Immature natural killer cell (primary cell): ENCODE data around the gene CDRT15. TPM values are rescaled to one million over a fixed set of nuclear protein-coding genes. Genes with fewer than 3 reads are reported as not detected.
"Not testable (repeated sequence)": the region's sequence is repeated elsewhere in the genome, so short reads cannot be mapped to it uniquely, and the experiment has no call there.

Experiments
- DNase-seq, 3 donors: peaks; one replicate each; pipeline ENCODE4 v3.0.0; 2022; ENCODE audit warnings: mixed read lengths in 1 of 3
- H3K27ac Mint-ChIP-seq, 6 donors: one replicate each; pipeline ENCODE4 v1.8.0; 2020; ENCODE audit warnings: mixed read lengths in 6 of 6, mild to moderate bottlenecking in 5 of 6, inconsistent platforms in 4 of 6, moderate library complexity in 3 of 6
- H3K27me3 Mint-ChIP-seq, 3 donors: one replicate each; pipeline ENCODE4 v1.8.0; 2020 to 2021; ENCODE audit warnings: low read depth in 3 of 3, mild to moderate bottlenecking in 3 of 3, mixed read lengths in 3 of 3, moderate library complexity in 3 of 3, inconsistent platforms in 1 of 3
- H3K36me3 Mint-ChIP-seq, 3 donors: one replicate each; pipeline ENCODE4 v1.8.0; 2020; ENCODE audit warnings: mixed read lengths in 3 of 3, inconsistent platforms in 2 of 3, mild to moderate bottlenecking in 2 of 3
- H3K4me1 Mint-ChIP-seq, 2 donors: one replicate each; pipeline ENCODE4 v1.8.0; 2020; ENCODE audit warnings: inconsistent platforms in 2 of 2, mild to moderate bottlenecking in 2 of 2, mixed read lengths in 2 of 2, moderate library complexity in 1 of 2
- H3K4me3 Mint-ChIP-seq, 5 donors: one replicate each; pipeline ENCODE4 v1.8.0; 2020; ENCODE audit warnings: mild to moderate bottlenecking in 5 of 5, mixed read lengths in 5 of 5, inconsistent platforms in 3 of 5, moderate library complexity in 3 of 5
- H3K9me3 Mint-ChIP-seq, 6 donors: one replicate each; pipeline ENCODE4 v1.8.0; 2020; ENCODE audit warnings: mild to moderate bottlenecking in 6 of 6, mixed read lengths in 6 of 6, inconsistent platforms in 4 of 6, moderate library complexity in 3 of 6
- polyA plus RNA-seq, 3 donors: library from polyadenylated mRNA; unstranded; fragments of 300-500 nt; fragmentation: Illumina TruSeq; gene quantifications; one replicate each; pipeline ENCODE4 v1.2.3, GENCODE V29; 2021

The CDRT15 gene
- polyA plus RNA-seq, 3 donors from 2014 or later: not detected

- peak overlapping the region; percentile 67 to 85 (median 77) for H3K4me3 Mint-ChIP-seq
- peak; percentile 36 to 63 (median 58) for DNase-seq
- H3K27me3 Mint-ChIP-seq, H3K9me3 Mint-ChIP-seq, H3K36me3 Mint-ChIP-seq: not testable (repeated sequence)
- H3K27ac Mint-ChIP-seq: peak overlapping the region; percentile 64 to 93 (median 89)
- peaks cover 76 to 80% of the 10 kb centered on the region in 2 donors for H3K4me1 Mint-ChIP-seq
These were observed 43.9 kb downstream of the CDRT15 start for GRCh38 chr17:14192636-14193344.

GRCh38 chr17:14192039-14192438, 44.6 kb downstream of the CDRT15 start:
- H3K36me3 Mint-ChIP-seq, H3K27me3 Mint-ChIP-seq, H3K9me3 Mint-ChIP-seq, DNase-seq: not testable (repeated sequence)
- H3K4me1 Mint-ChIP-seq: peaks cover 68 to 73% of the 10 kb centered on the region in 2 donors
- H3K27ac Mint-ChIP-seq: peak overlapping the region; percentile 64 to 82 (median 77)
- peak overlapping the region; percentile 50 to 81 (median 64) for H3K4me3 Mint-ChIP-seq

- not testable (repeated sequence) for H3K36me3 Mint-ChIP-seq, DNase-seq, H3K9me3 Mint-ChIP-seq, H3K27me3 Mint-ChIP-seq
- peak overlapping the region in 4 of 6 donors; percentile 38 to 69 (median 51) for H3K27ac Mint-ChIP-seq
- peak overlapping the region in 1 of 5 donors; percentile 69 for H3K4me3 Mint-ChIP-seq
- peaks cover 63 to 67% of the 10 kb centered on the region in 2 donors for H3K4me1 Mint-ChIP-seq
These were observed 45.2 kb downstream of the CDRT15 start for GRCh38 chr17:14191469-14191868.

GRCh38 chr17:14190774-14191173, 45.9 kb downstream of the CDRT15 start:
- H3K9me3 Mint-ChIP-seq, DNase-seq, H3K27ac Mint-ChIP-seq, H3K27me3 Mint-ChIP-seq, H3K36me3 Mint-ChIP-seq, H3K4me3 Mint-ChIP-seq: not testable (repeated sequence)
- peaks cover 56 to 60% of the 10 kb centered on the region in 2 donors for H3K4me1 Mint-ChIP-seq

GRCh38 chr17:14186443-14186842, 50.2 kb downstream of the CDRT15 start:
- not testable (repeated sequence) for H3K4me3 Mint-ChIP-seq
- H3K27ac Mint-ChIP-seq: peak overlapping the region in 1 of 6 donors; percentile 34

More at GRCh38 chr17:14186443-14186842, 50.2 kb downstream of the CDRT15 start:
- H3K4me1 Mint-ChIP-seq: peaks cover 20 to 21% of the 10 kb centered on the region in 2 donors
- H3K9me3 Mint-ChIP-seq, H3K27me3 Mint-ChIP-seq, DNase-seq, H3K36me3 Mint-ChIP-seq: not testable (repeated sequence)

Other genes starting within 250 kb of the CDRT15 start
- 10 to 100 TPM; 15.5 to 18.6 (median 16.8) TPM for gene COX10, start 167.4 kb downstream of the CDRT15 start, polyA plus RNA-seq
- gene HS3ST3B1, start 64.2 kb upstream of the CDRT15 start, polyA plus RNA-seq: 10 to 100 TPM in 1 of 3 donors, 1 to 10 TPM in 2; 6.6 to 14.2 (median 9.0) TPM